ENCODE results near the gene ZNF792. TPM values are rescaled to one million over a fixed set of nuclear protein-coding genes. Genes with fewer than 3 reads are reported as not detected.
A peak's percentile ranks its signal among the peaks of the same experiment; 100 is the strongest.
"Not testable (repeated sequence)": the region's sequence is repeated elsewhere in the genome, so short reads cannot be mapped to it uniquely, and the experiment has no call there.

The ZNF792 gene
- total RNA-seq, 1 donor from 2014 or later, result 5.9 TPM

GRCh38 chr19:34925278-34925855 is 38.7 kb downstream of the ZNF792 start:
- FAIRE-seq (no peak), DNase-seq (ENCODE audit: low read depth) (no peak)
- Mint-ChIP-seq H3K27ac (ENCODE audit: unreplicated experiment) (no peak overlapping the region), H3K27me3 (ENCODE audit: low read depth, unreplicated experiment) (no peaks in the 10 kb centered on the region), H3K4me1 (ENCODE audit: low read depth, unreplicated experiment) (no peaks in the 10 kb centered on the region), H3K9me3 (ENCODE audit: unreplicated experiment) (peaks cover 5% of the 10 kb centered on the region), H3K36me3 (ENCODE audit: low read depth, unreplicated experiment) (peaks cover 13% of the 10 kb centered on the region), H3K4me3 (ENCODE audit: unreplicated experiment) (peak overlapping the region; percentile 60)
- Histone ChIP-seq H3K4me1 (ENCODE audit: insufficient read depth, low read length) (no peaks in the 10 kb centered on the region), H4K20me1 (ENCODE audit: insufficient read depth, low read length) (no peaks in the 10 kb centered on the region), H3K9me3 (ENCODE audit: insufficient read depth, low read depth, low read length) (no peaks in the 10 kb centered on the region), H3K9ac (ENCODE audit: low read length) (no peak overlapping the region), H3K27me3 (ENCODE audit: insufficient read depth, low read length) (no peaks in the 10 kb centered on the region), H2AFZ (ENCODE audit: low read depth, low read length) (no peak overlapping the region), H3K4me3 (ENCODE audit: insufficient read depth, low read depth, low read length) (no peak overlapping the region), H3K4me2 (ENCODE audit: low read length) (no peak overlapping the region), H3K27ac (ENCODE audit: low read depth, low read length) (no peak overlapping the region), H3K79me2 (ENCODE audit: insufficient read depth, low read length) (no peaks in the 10 kb centered on the region), H3K36me3 (ENCODE audit: insufficient read depth, low read length) (no peaks in the 10 kb centered on the region)
- TF ChIP-seq EZH2 (IDR thresholded peaks at IDR 0.05; ENCODE audit: insufficient read depth, low read length), result no peak
- no peak for TF ChIP-seq CTCF (IDR thresholded peaks at IDR 0.05; ENCODE audit: insufficient read depth, low read depth, low read length)

- not testable (repeated sequence) for H3K4me3 ChIP-seq (ENCODE audit: insufficient read depth, low read depth, low read length); H3K79me2 ChIP-seq (ENCODE audit: insufficient read depth, low read length); H4K20me1 ChIP-seq (ENCODE audit: insufficient read depth, low read length); H3K4me2 ChIP-seq (ENCODE audit: low read length); H3K27ac ChIP-seq (ENCODE audit: low read depth, low read length); H3K4me1 ChIP-seq (ENCODE audit: insufficient read depth, low read length); H2AFZ ChIP-seq (ENCODE audit: low read depth, low read length); H3K4me3 Mint-ChIP-seq (ENCODE audit: unreplicated experiment); H3K27ac Mint-ChIP-seq (ENCODE audit: unreplicated experiment); H3K36me3 ChIP-seq (ENCODE audit: insufficient read depth, low read length); FAIRE-seq; H3K4me1 Mint-ChIP-seq (ENCODE audit: low read depth, unreplicated experiment); H3K9me3 ChIP-seq (ENCODE audit: insufficient read depth, low read depth, low read length); H3K9ac ChIP-seq (ENCODE audit: low read length); H3K27me3 Mint-ChIP-seq (ENCODE audit: low read depth, unreplicated experiment); H3K27me3 ChIP-seq (ENCODE audit: insufficient read depth, low read length); DNase-seq (ENCODE audit: low read depth); H3K36me3 Mint-ChIP-seq (ENCODE audit: low read depth, unreplicated experiment)
- H3K9me3 Mint-ChIP-seq (ENCODE audit: unreplicated experiment), result peaks cover 19% of the 10 kb centered on the region
These were observed 43.8 kb downstream of the ZNF792 start for GRCh38 chr19:34920090-34920786.

- peaks cover 2% of the 10 kb centered on the region for H3K9me3 ChIP-seq (ENCODE audit: insufficient read depth, low read depth, low read length)
- H3K27me3 ChIP-seq (ENCODE audit: insufficient read depth, low read length), result no peaks in the 10 kb centered on the region
- H3K36me3 ChIP-seq (ENCODE audit: insufficient read depth, low read length), result no peaks in the 10 kb centered on the region
- no peak for TF ChIP-seq EZH2 (IDR thresholded peaks at IDR 0.05; ENCODE audit: insufficient read depth, low read length)
- no peak for TF ChIP-seq CTCF (IDR thresholded peaks at IDR 0.05; ENCODE audit: insufficient read depth, low read depth, low read length)
- Mint-ChIP-seq H3K4me3 (ENCODE audit: unreplicated experiment) (no peak overlapping the region), H3K4me1 (ENCODE audit: low read depth, unreplicated experiment) (no peaks in the 10 kb centered on the region), H3K9me3 (ENCODE audit: unreplicated experiment) (peaks cover 19% of the 10 kb centered on the region), H3K27me3 (ENCODE audit: low read depth, unreplicated experiment) (peaks cover 11% of the 10 kb centered on the region), H3K36me3 (ENCODE audit: low read depth, unreplicated experiment) (peaks cover 3% of the 10 kb centered on the region), H3K27ac (ENCODE audit: unreplicated experiment) (no peak overlapping the region)
- no peak overlapping the region for H3K9ac ChIP-seq (ENCODE audit: low read length)
- H3K4me2 ChIP-seq (ENCODE audit: low read length), result no peak overlapping the region
- H4K20me1 ChIP-seq (ENCODE audit: insufficient read depth, low read length), result no peaks in the 10 kb centered on the region
- no peaks in the 10 kb centered on the region for H3K4me1 ChIP-seq (ENCODE audit: insufficient read depth, low read length)
- no peak overlapping the region for H2AFZ ChIP-seq (ENCODE audit: low read depth, low read length)
- H3K4me3 ChIP-seq (ENCODE audit: insufficient read depth, low read depth, low read length), result no peak overlapping the region
- FAIRE-seq, result no peak
- DNase-seq (ENCODE audit: low read depth), result no peak
- no peaks in the 10 kb centered on the region for H3K79me2 ChIP-seq (ENCODE audit: insufficient read depth, low read length)
- no peak overlapping the region for H3K27ac ChIP-seq (ENCODE audit: low read depth, low read length)
These were observed 45.8 kb downstream of the ZNF792 start for GRCh38 chr19:34918190-34918589.

GRCh38 chr19:34917144-34917543 is 46.9 kb downstream of the ZNF792 start:
- not testable (repeated sequence) for H3K9ac ChIP-seq (ENCODE audit: low read length); H3K4me3 ChIP-seq (ENCODE audit: insufficient read depth, low read depth, low read length); H3K27me3 ChIP-seq (ENCODE audit: insufficient read depth, low read length); H3K4me1 ChIP-seq (ENCODE audit: insufficient read depth, low read length); H3K9me3 ChIP-seq (ENCODE audit: insufficient read depth, low read depth, low read length); FAIRE-seq; H3K27ac ChIP-seq (ENCODE audit: low read depth, low read length); H2AFZ ChIP-seq (ENCODE audit: low read depth, low read length); H3K36me3 ChIP-seq (ENCODE audit: insufficient read depth, low read length); H3K4me3 Mint-ChIP-seq (ENCODE audit: unreplicated experiment); H3K4me1 Mint-ChIP-seq (ENCODE audit: low read depth, unreplicated experiment); H3K27ac Mint-ChIP-seq (ENCODE audit: unreplicated experiment); H3K79me2 ChIP-seq (ENCODE audit: insufficient read depth, low read length); H4K20me1 ChIP-seq (ENCODE audit: insufficient read depth, low read length); H3K36me3 Mint-ChIP-seq (ENCODE audit: low read depth, unreplicated experiment); H3K4me2 ChIP-seq (ENCODE audit: low read length); DNase-seq (ENCODE audit: low read depth)
- Mint-ChIP-seq H3K9me3 (ENCODE audit: unreplicated experiment) (peaks cover 22% of the 10 kb centered on the region), H3K27me3 (ENCODE audit: low read depth, unreplicated experiment) (peaks cover 11% of the 10 kb centered on the region)
